ENCODE measurements around the gene MBD2. TPM values are rescaled to one million over a fixed set of nuclear protein-coding genes. Genes with fewer than 3 reads are reported as not detected.
A peak's percentile ranks its signal among the peaks of the same experiment; 100 is the strongest.

MBD2 gene, protein sequence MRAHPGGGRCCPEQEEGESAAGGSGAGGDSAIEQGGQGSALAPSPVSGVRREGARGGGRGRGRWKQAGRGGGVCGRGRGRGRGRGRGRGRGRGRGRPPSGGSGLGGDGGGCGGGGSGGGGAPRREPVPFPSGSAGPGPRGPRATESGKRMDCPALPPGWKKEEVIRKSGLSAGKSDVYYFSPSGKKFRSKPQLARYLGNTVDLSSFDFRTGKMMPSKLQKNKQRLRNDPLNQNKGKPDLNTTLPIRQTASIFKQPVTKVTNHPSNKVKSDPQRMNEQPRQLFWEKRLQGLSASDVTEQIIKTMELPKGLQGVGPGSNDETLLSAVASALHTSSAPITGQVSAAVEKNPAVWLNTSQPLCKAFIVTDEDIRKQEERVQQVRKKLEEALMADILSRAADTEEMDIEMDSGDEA
- 26.8 and 31.4 TPM in 2 replicates for total RNA-seq

GRCh38 chr18:54224379-54225014 lies at the start of gene MBD2:
Gene MBD2 (minus strand): TSS chr18:54224669. CDS start chr18:54224559, 110 bp downstream.

Small RNA genes lying within 50 kb of the gene (small RNA-seq; reads per million reads assigned to genes)
- 364 reads per million, percentile 99 among the genes with 10 or more reads in this experiment for gene SNORA37

Other genes starting within 250 kb of the MBD2 start
- gene POLI, start 44.8 kb upstream of the MBD2 start, total RNA-seq: 25.3 and 54.2 TPM in 2 replicates
- gene STARD6, start 133.2 kb upstream of the MBD2 start, total RNA-seq: not detected in 2 replicates
- gene C18orf54, start 133.2 kb upstream of the MBD2 start, total RNA-seq: 2.0 TPM in 2 replicates

All from placental epithelial cell (primary cell).